ENCODE data around the gene MLLT6. TPM values are rescaled to one million over a fixed set of nuclear protein-coding genes. Genes with fewer than 3 reads are reported as not detected.

The MLLT6 gene
- total and polyA plus RNA-seq, 10 of the 15 experiments (the other 5 are each of a cell fraction or from before 2014, with no cell fraction given) = 4.8 to 105 (median 36.3) TPM

DNA sequence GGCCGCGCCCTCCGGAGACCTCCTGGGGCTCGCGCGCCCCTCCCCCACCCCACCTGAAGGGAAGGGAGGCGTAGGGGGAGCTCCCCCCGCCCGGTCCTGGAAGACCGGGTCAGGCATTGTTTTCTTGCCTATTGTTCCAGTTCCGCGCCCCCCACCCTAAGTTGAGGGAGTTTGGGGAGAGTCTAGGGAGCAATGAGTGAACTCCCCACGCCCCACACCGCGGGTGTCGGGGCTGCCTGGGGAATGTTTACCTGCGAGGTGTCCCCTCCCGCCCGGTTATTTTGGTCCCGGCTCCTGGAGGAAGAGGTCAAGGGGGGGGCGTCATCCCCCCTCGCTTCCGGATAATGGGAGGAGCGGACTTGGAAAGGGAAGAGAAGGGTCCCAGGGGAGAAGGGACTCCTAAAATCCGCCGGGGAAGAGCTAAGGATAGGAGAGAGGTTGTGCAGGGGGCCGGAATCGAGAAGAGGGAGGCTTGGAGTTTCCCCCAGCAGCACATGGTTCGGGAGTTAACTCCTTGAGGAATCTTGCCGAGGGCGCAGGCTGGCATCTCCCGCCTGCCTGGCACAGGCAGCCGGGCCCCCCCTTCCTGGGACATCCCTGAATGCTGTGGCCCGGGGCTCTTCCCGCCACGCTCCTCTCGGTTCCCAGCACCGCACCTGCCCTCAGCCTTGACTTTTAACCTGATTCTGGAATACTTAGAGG, 881 bp downstream of the MLLT6 start:
- H3K79me2 ChIP-seq (ENCODE audit: control insufficient read depth, insufficient read depth, low read length) = peaks cover 63% of the 10 kb centered on the region
- no peak overlapping the region for H2AFZ ChIP-seq (ENCODE audit: control insufficient read depth, low read depth, low read length)
- peak overlapping the region; percentile 99 for H3K4me3 ChIP-seq
- ChIA-PET POLR2A (interaction anchor here (0.6 to 1.8 kb wide), 11 partner anchors 10 to 165 kb away, joined by 3 to 9 read pairs (median 5); partner anchors contain the start of genes CISD3, LASP1 and PSMB3), CTCF (interaction anchor here (1.0 to 3.2 kb wide), 7 partner anchors 23 to 42 kb away, joined by 4 to 17 read pairs (median 6); partner anchors contain the start of gene EPOP), RAD21 (ENCODE audit: unreplicated experiment) (interaction anchor here (0.6 to 3.8 kb wide), 6 partner anchors 22 to 45 kb away, joined by 3 to 24 read pairs (median 4); partner anchors contain the start of gene CISD3), SMC1A (ENCODE audit: uncharacterized antibody, unreplicated experiment) (interaction anchor here (1.0 to 4.3 kb wide), 7 partner anchors 9 to 44 kb away, joined by 3 to 26 read pairs (median 6); partner anchors contain the start of gene EPOP)
- no TSS peak for BruUV-seq (replicated peaks)
- H3K27ac ChIP-seq (ENCODE audit: control insufficient read depth, insufficient read depth) = peak overlapping the region; percentile 78
- intact Hi-C loops (cut with micrococcal nuclease; ENCODE audit: unreplicated experiment) (no loop called here), in situ Hi-C loops (cut with MboI) (no loop called here)
- peak overlapping the region; percentile 81 for H3K4me2 ChIP-seq (ENCODE audit: control insufficient read depth, insufficient read depth)
- H3K36me3 ChIP-seq (ENCODE audit: control insufficient read depth in 2 of 2, insufficient read depth in 2 of 2, low read length in 1 of 2) = peaks cover 14 to 28% of the 10 kb centered on the region in 2 experiments; a peak in 3 of 4 replicates
- peaks cover 17% of the 10 kb centered on the region for H3K4me1 ChIP-seq (ENCODE audit: control insufficient read depth, insufficient read depth, low read length)
- peak overlapping the region; percentile 87 for H3K9ac ChIP-seq (ENCODE audit: control insufficient read depth, insufficient read depth, low read length)
- ATAC-seq (no peak), DNase-seq (ENCODE audit: low read depth, low spot score) (no peak), FAIRE-seq (no peak)
- no peaks in the 10 kb centered on the region for H4K20me1 ChIP-seq (ENCODE audit: control insufficient read depth, insufficient read depth)
- H3K9me3 ChIP-seq (replicated peaks; ENCODE audit: control insufficient read depth, insufficient read depth, low read length) = no peaks in the 10 kb centered on the region
- 1% methylated on average over 30 of the region's 38 CpGs for WGBS (ENCODE audit: insufficient coverage, insufficient replicate concordance, low lambda C conversion rate, missing lambda C conversion rate)
- H3K27me3 ChIP-seq (replicated peaks in 1 of 2; ENCODE audit: control insufficient read depth in 2 of 2, insufficient read depth in 2 of 2, low read length in 1 of 2) = no peaks in the 10 kb centered on the region
- TF ChIP-seq IKZF2 (IDR thresholded peaks at IDR 0.05) (peak; percentile 66 to 75), SMARCA5 (IDR thresholded peaks at IDR 0.05) (no peak), PML (IDR thresholded peaks at IDR 0.05; ENCODE audit: low read length) (no peak), CHD2 (IDR thresholded peaks at IDR 0.05; ENCODE audit: borderline replicate concordance, low read depth, low read length) (no peak), IKZF1 (conservative IDR thresholded peaks at IDR 0.05) (peak; percentile 89), POLR2AphosphoS5 (IDR thresholded peaks at IDR 0.05; ENCODE audit: low read length) (no peak; the same call in 1 of the 2 replicates), BHLHE40 (IDR thresholded peaks at IDR 0.05; ENCODE audit: borderline replicate concordance in 1 of 2, low read depth in 2 of 2, low read length in 1 of 2) (peak in 1 of 2 experiments; percentile 14; a peak in 1 of 4 replicates), ATF7 (IDR thresholded peaks at IDR 0.05; ENCODE audit: low read depth) (0 out of 2 replicates have a peak, but pooled peaks have one; percentile 15), YY1 (IDR thresholded peaks at IDR 0.05; ENCODE audit: low read depth, low read length) (no peak), NRF1 (conservative IDR thresholded peaks at IDR 0.05; ENCODE audit: low read depth, low read length) (no peak), LARP7 (IDR thresholded peaks at IDR 0.05) (no peak), NR2F1 (conservative IDR thresholded peaks at IDR 0.05) (peak; percentile 52; the same call in 1 of the 2 replicates), TBL1XR1 (IDR thresholded peaks at IDR 0.05; ENCODE audit: low read depth, low read length) (no peak)
- TF ChIP-seq, protein P1, sequence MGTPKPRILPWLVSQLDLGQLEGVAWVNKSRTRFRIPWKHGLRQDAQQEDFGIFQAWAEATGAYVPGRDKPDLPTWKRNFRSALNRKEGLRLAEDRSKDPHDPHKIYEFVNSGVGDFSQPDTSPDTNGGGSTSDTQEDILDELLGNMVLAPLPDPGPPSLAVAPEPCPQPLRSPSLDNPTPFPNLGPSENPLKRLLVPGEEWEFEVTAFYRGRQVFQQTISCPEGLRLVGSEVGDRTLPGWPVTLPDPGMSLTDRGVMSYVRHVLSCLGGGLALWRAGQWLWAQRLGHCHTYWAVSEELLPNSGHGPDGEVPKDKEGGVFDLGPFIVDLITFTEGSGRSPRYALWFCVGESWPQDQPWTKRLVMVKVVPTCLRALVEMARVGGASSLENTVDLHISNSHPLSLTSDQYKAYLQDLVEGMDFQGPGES (IDR thresholded peaks at IDR 0.05) = no peak
- TF ChIP-seq, protein P2, sequence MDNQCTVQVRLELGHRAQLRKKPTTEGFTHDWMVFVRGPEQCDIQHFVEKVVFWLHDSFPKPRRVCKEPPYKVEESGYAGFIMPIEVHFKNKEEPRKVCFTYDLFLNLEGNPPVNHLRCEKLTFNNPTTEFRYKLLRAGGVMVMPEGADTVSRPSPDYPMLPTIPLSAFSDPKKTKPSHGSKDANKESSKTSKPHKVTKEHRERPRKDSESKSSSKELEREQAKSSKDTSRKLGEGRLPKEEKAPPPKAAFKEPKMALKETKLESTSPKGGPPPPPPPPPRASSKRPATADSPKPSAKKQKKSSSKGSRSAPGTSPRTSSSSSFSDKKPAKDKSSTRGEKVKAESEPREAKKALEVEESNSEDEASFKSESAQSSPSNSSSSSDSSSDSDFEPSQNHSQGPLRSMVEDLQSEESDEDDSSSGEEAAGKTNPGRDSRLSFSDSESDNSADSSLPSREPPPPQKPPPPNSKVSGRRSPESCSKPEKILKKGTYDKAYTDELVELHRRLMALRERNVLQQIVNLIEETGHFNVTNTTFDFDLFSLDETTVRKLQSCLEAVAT (IDR thresholded peaks at IDR 0.05) = 0 out of 2 replicates have a peak, but pooled peaks have one; percentile 22
- TF ChIP-seq, protein P3, sequence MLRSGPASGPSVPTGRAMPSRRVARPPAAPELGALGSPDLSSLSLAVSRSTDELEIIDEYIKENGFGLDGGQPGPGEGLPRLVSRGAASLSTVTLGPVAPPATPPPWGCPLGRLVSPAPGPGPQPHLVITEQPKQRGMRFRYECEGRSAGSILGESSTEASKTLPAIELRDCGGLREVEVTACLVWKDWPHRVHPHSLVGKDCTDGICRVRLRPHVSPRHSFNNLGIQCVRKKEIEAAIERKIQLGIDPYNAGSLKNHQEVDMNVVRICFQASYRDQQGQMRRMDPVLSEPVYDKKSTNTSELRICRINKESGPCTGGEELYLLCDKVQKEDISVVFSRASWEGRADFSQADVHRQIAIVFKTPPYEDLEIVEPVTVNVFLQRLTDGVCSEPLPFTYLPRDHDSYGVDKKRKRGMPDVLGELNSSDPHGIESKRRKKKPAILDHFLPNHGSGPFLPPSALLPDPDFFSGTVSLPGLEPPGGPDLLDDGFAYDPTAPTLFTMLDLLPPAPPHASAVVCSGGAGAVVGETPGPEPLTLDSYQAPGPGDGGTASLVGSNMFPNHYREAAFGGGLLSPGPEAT (IDR thresholded peaks at IDR 0.05; ENCODE audit: low read depth) = peak; percentile 47
- TF ChIP-seq, protein P4, sequence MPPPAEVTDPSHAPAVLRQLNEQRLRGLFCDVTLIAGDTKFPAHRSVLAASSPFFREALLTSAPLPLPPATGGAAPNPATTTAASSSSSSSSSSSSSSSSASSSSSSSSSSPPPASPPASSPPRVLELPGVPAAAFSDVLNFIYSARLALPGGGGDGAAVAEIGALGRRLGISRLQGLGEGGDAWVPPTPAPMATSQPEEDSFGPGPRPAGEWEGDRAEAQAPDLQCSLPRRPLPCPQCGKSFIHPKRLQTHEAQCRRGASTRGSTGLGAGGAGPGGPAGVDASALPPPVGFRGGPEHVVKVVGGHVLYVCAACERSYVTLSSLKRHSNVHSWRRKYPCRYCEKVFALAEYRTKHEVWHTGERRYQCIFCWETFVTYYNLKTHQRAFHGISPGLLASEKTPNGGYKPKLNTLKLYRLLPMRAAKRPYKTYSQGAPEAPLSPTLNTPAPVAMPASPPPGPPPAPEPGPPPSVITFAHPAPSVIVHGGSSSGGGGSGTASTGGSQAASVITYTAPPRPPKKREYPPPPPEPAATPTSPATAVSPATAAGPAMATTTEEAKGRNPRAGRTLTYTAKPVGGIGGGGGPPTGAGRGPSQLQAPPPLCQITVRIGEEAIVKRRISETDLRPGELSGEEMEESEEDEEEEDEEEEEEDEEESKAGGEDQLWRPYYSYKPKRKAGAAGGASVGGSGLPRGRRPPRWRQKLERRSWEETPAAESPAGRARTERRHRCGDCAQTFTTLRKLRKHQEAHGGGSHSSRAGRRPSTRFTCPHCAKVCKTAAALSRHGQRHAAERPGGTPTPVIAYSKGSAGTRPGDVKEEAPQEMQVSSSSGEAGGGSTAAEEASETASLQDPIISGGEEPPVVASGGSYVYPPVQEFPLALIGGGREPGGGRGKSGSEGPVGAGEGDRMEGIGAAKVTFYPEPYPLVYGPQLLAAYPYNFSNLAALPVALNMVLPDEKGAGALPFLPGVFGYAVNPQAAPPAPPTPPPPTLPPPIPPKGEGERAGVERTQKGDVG (CRISPR knock-in tag; IDR thresholded peaks at IDR 0.05) = no peak
